Effector memory CD4-positive, alpha-beta T cell (primary cell): Measurements from ENCODE around the gene KCNH5.
"Not testable (repeated sequence)": the region's sequence is repeated elsewhere in the genome, so short reads cannot be mapped to it uniquely, and the experiment has no call there.

Experiments used
- DNase-seq, 3 donors: peaks; one replicate each; pipeline ENCODE4 v3.0.0-alpha.2; 2020
- H3K27ac ChIP-seq: 2 replicates; pipeline ENCODE4 v1.7.0; 2013; ENCODE audit warnings: mild to moderate bottlenecking, low read length, moderate library complexity; ENCODE audit not compliant: insufficient read depth, poor library complexity, severe bottlenecking
- H3K27me3 ChIP-seq: replicated peaks from 2 replicates; pipeline ENCODE4 v1.7.0; 2013; ENCODE audit warnings: mild to moderate bottlenecking, low read length; ENCODE audit not compliant: insufficient read depth, control insufficient read depth, poor library complexity, severe bottlenecking
- H3K36me3 ChIP-seq: 2 replicates; pipeline ENCODE4 v1.7.0; 2013; ENCODE audit warnings: mild to moderate bottlenecking, low read length, moderate library complexity; ENCODE audit not compliant: control insufficient read depth, insufficient read depth
- H3K4me1 ChIP-seq: 2 replicates; pipeline ENCODE4 v1.7.0; 2013; ENCODE audit warnings: low read length, mild to moderate bottlenecking; ENCODE audit not compliant: control insufficient read depth, insufficient read depth, poor library complexity, severe bottlenecking
- H3K4me3 ChIP-seq: 2 replicates; pipeline ENCODE4 v1.7.0; 2013; ENCODE audit warnings: low read length, low read depth, mild to moderate bottlenecking; ENCODE audit not compliant: insufficient read depth, poor library complexity, severe bottlenecking
- H3K9me3 ChIP-seq: 2 replicates; pipeline ENCODE4 v1.7.0; 2013; ENCODE audit warnings: mild to moderate bottlenecking, low read length, moderate library complexity; ENCODE audit not compliant: control insufficient read depth

Gene KCNH5

GRCh38 chr14:62854951-62855350 is 190.3 kb downstream of the KCNH5 start:
- no peaks in the 10 kb centered on the region for H3K4me1 ChIP-seq
- H3K9me3 ChIP-seq: no peaks in the 10 kb centered on the region
- DNase-seq: no peak
- no peaks in the 10 kb centered on the region for H3K27me3 ChIP-seq
- no peak overlapping the region for H3K4me3 ChIP-seq
- no peak overlapping the region for H3K27ac ChIP-seq
- no peaks in the 10 kb centered on the region for H3K36me3 ChIP-seq

- Histone ChIP-seq H3K27me3 (no peaks in the 10 kb centered on the region), H3K27ac (no peak overlapping the region), H3K9me3 (no peaks in the 10 kb centered on the region), H3K4me1 (no peaks in the 10 kb centered on the region), H3K36me3 (no peaks in the 10 kb centered on the region), H3K4me3 (no peak overlapping the region)
- no peak for DNase-seq
These were observed 198.1 kb downstream of the KCNH5 start for GRCh38 chr14:62847168-62847567.

DNA sequence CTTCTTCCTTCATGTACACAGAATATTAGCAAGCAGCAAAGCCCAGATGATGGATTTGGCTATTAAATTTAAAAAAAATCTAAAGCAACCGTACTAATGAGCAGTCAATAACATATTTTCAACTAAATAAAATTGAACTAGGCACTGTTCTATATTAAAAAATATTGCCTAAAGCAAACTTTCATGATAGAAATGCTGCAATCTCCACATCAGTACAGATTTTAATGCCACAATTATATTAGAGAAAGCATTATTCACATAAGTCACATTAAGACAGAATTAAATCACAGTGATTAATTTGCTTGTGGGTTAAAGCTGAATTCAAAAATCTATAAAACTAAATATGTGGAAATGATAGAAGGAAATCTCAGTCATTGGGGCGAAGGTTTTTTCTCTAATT is 200.7 kb downstream of the KCNH5 start:
- no peak overlapping the region for H3K27ac ChIP-seq
- no peak for DNase-seq
- no peaks in the 10 kb centered on the region for H3K9me3 ChIP-seq
- H3K36me3 ChIP-seq: no peaks in the 10 kb centered on the region
- no peaks in the 10 kb centered on the region for H3K27me3 ChIP-seq
- no peak overlapping the region for H3K4me3 ChIP-seq
- H3K4me1 ChIP-seq: no peaks in the 10 kb centered on the region

DNA sequence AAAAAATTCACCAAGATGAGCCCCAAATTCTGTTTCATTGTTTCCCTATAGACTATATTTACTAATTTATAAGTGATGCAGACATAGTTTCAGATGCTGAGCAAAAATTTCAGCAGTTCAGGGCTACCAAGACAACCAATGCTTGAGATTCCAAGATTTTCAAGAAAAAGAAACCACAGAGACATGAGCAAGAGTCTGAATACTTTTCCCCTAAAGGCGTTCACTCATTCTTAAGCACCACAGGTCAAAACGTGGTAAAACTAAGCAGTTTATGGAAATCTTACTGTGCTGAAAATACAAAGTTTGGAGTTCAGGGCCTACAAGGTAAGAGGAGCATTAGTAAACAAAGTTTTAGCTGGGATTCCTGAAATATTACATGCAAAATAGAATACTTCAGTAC is 221.2 kb downstream of the KCNH5 start:
- no peak overlapping the region for H3K27ac ChIP-seq
- no peaks in the 10 kb centered on the region for H3K27me3 ChIP-seq
- no peak for DNase-seq

DNA sequence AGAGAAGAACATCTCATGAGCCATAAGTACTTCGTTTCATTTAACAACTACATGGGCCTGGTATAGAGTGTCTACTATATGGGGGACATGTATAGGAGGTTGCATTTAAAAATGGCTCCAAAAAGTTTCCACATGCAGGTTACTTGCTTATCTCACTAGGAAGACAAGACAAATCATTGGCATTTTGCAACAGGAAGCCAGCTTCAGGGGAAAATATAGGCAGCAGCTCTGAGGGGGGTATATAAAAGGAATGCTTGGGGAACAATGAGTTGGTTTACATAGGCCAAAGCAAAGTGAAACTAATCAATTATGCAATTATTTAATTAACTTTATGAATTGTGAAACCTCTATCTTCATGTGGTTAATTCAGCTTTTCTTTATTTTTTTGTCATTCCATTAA is 225.3 kb downstream of the KCNH5 start:
- Histone ChIP-seq H3K27me3 (no peaks in the 10 kb centered on the region), H3K9me3 (no peaks in the 10 kb centered on the region), H3K4me1 (no peaks in the 10 kb centered on the region), H3K4me3 (no peak overlapping the region), H3K27ac (no peak overlapping the region), H3K36me3 (no peaks in the 10 kb centered on the region)
- DNase-seq: no peak

More for the DNA sequence above, 221.2 kb downstream of the KCNH5 start:
- H3K4me3 ChIP-seq: no peak overlapping the region
- no peaks in the 10 kb centered on the region for H3K36me3 ChIP-seq
- H3K9me3 ChIP-seq: no peaks in the 10 kb centered on the region
- no peaks in the 10 kb centered on the region for H3K4me1 ChIP-seq

DNA sequence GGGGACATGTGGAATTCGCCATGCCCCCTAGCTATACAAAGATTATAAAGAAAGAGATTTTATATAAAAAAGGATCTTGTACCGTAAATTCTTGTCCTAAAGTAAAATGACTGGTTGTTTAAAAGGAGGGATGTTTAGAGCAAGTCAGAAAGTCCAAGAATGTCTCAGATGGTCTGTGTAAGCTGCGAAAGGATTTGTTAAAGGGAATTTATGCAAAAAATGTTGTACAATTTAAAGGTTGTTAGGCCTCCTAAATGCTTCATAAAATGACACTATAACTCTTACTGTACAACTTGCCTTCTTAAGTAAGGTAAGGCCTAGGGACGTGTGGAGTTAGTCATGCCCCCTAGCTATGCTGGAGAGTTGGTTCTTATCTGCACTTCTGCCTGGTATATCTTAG is 237.6 kb downstream of the KCNH5 start:
- no peaks in the 10 kb centered on the region for H3K36me3 ChIP-seq
- DNase-seq: no peak
- no peak overlapping the region for H3K4me3 ChIP-seq
- no peaks in the 10 kb centered on the region for H3K9me3 ChIP-seq
- H3K4me1 ChIP-seq: no peaks in the 10 kb centered on the region
- H3K27ac ChIP-seq: no peak overlapping the region
- no peaks in the 10 kb centered on the region for H3K27me3 ChIP-seq

DNA sequence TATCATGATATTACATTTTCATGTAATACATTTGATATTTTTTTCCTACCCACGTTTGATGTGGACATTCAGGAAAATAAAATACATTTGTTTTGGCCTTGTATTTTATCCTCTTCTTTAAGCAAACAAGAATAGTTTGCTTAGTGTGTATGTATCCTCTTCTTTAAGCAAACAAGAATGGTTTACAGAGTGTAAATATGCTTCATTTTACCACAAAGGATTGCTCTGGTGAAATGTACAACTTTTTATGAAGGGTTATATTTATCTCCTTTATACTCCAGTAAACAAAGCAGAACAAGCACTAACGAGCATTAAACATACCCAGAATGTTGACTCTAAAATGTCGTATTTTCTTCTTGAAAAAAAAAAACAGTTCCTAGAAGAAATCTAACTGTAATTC is 244.7 kb downstream of the KCNH5 start:
- Histone ChIP-seq H3K4me3 (no peak overlapping the region), H3K4me1 (no peaks in the 10 kb centered on the region), H3K27me3 (no peaks in the 10 kb centered on the region), H3K36me3 (no peaks in the 10 kb centered on the region), H3K9me3 (no peaks in the 10 kb centered on the region), H3K27ac (no peak overlapping the region)
- no peak for DNase-seq

- H3K27me3 ChIP-seq: no peaks in the 10 kb centered on the region
- no peak overlapping the region for H3K4me3 ChIP-seq
- no peaks in the 10 kb centered on the region for H3K36me3 ChIP-seq
- H3K4me1 ChIP-seq: no peaks in the 10 kb centered on the region
- DNase-seq: no peak
- H3K27ac ChIP-seq: no peak overlapping the region
- no peaks in the 10 kb centered on the region for H3K9me3 ChIP-seq
These were observed 248.8 kb downstream of the KCNH5 start for GRCh38 chr14:62796431-62796830.

GRCh38 chr14:62792578-62792977 is 252.7 kb downstream of the KCNH5 start:
- Histone ChIP-seq H3K4me3 (no peak overlapping the region), H3K9me3 (no peaks in the 10 kb centered on the region), H3K27me3 (no peaks in the 10 kb centered on the region), H3K36me3 (no peaks in the 10 kb centered on the region), H3K4me1 (no peaks in the 10 kb centered on the region), H3K27ac (no peak overlapping the region)
- no peak for DNase-seq

GRCh38 chr14:62781328-62781727 is 263.9 kb downstream of the KCNH5 start:
- not testable (repeated sequence) for H3K27me3 ChIP-seq, H3K27ac ChIP-seq, H3K36me3 ChIP-seq, H3K9me3 ChIP-seq, H3K4me1 ChIP-seq, DNase-seq, H3K4me3 ChIP-seq

GRCh38 chr14:62778852-62779251 is 266.4 kb downstream of the KCNH5 start:
- Histone ChIP-seq H3K27me3 (no peaks in the 10 kb centered on the region), H3K9me3 (no peaks in the 10 kb centered on the region), H3K27ac (no peak overlapping the region), H3K4me1 (no peaks in the 10 kb centered on the region), H3K36me3 (no peaks in the 10 kb centered on the region), H3K4me3 (no peak overlapping the region)
- no peak for DNase-seq
